ENCODE measurements around the gene ABHD13.
"Not testable (repeated sequence)": the region's sequence is repeated elsewhere in the genome, so short reads cannot be mapped to it uniquely, and the experiment has no call there.

ABHD13 gene

GRCh38 chr13:108218044-108218974 is at the start of gene ABHD13:
ABHD13 (plus strand) TSS chr13:108218392; CDS start chr13:108229219, 10,827 bp downstream.
- peak; percentile 91 for DNase-seq

- DNase-seq = no peak
Measured at GRCh38 chr13:108168929-108169328, 49.3 kb upstream of the ABHD13 start.

- peak; percentile 39 for DNase-seq
Measured at GRCh38 chr13:108176685-108177274, 41.4 kb upstream of the ABHD13 start.

GRCh38 chr13:108178078-108178477 is 40.1 kb upstream of the ABHD13 start:
- no peak for DNase-seq

GRCh38 chr13:108182652-108183051 is 35.5 kb upstream of the ABHD13 start:
- no peak for DNase-seq

GRCh38 chr13:108185223-108185622 is 33.0 kb upstream of the ABHD13 start:
- no peak for DNase-seq

GRCh38 chr13:108188260-108188659 is 29.9 kb upstream of the ABHD13 start:
- DNase-seq = no peak

- DNase-seq = no peak
Measured at GRCh38 chr13:108190897-108191296, 27.3 kb upstream of the ABHD13 start.

GRCh38 chr13:108193806-108194205 is 24.4 kb upstream of the ABHD13 start:
- no peak for DNase-seq

- DNase-seq = no peak
Measured at GRCh38 chr13:108194435-108194936, 23.7 kb upstream of the ABHD13 start.

- DNase-seq = no peak
Measured at GRCh38 chr13:108195146-108195545, 23.0 kb upstream of the ABHD13 start.

- no peak for DNase-seq
Measured at GRCh38 chr13:108195861-108196260, 22.3 kb upstream of the ABHD13 start.

GRCh38 chr13:108200781-108201398 is 17.3 kb upstream of the ABHD13 start:
- DNase-seq = no peak

GRCh38 chr13:108210551-108210950 is 7.6 kb upstream of the ABHD13 start:
- DNase-seq = no peak

GRCh38 chr13:108212886-108213285 is 5.3 kb upstream of the ABHD13 start:
- no peak for DNase-seq

- no peak for DNase-seq
Measured at GRCh38 chr13:108213946-108214345, 4.2 kb upstream of the ABHD13 start.

GRCh38 chr13:108214441-108215271 is 3.5 kb upstream of the ABHD13 start:
- DNase-seq = no peak

GRCh38 chr13:108215436-108215835 is 2.8 kb upstream of the ABHD13 start, which contains the start of gene LIG4:
LIG4 (minus strand) TSS chr13:108215536; CDS start chr13:108211268, 4,268 bp downstream.
- DNase-seq = peak; percentile 90

GRCh38 chr13:108217307-108218043 is 717 bp upstream of the ABHD13 start:
- not testable (repeated sequence) for DNase-seq

- no peak for DNase-seq
Measured at GRCh38 chr13:108220041-108220440, 1.8 kb downstream of the ABHD13 start.

GRCh38 chr13:108223687-108224503 is 5.7 kb downstream of the ABHD13 start:
- DNase-seq = no peak

All from stimulated activated CD4-positive, alpha-beta T cell treated with anti-CD3 and anti-CD28 coated beads, Interleukin-1b, Interleukin-23, amount 100 ng/mL, for 48 hours (primary cell).